CD4-positive, CD25-positive, alpha-beta regulatory T cell (primary cell): ENCODE results near the gene PREP. TPM values are rescaled to one million over a fixed set of nuclear protein-coding genes. Genes with fewer than 3 reads are reported as not detected.

Source experiments
- ATAC-seq, 2 donors: fragments of 150-1000 bp; cut with Tn5 transposase; one replicate each; pipeline ENCODE4 v1.10.0; 2021; ENCODE audit warnings: low read depth in 2 of 2, moderate number of reproducible peaks in 2 of 2, moderate library complexity in 1 of 2
- DNase-seq, 3 donors: peaks; one replicate each; pipeline versions ENCODE4 v3.0.0 to v3.0.0-alpha.2; 2012 to 2022; ENCODE audit warnings: mixed read lengths in 1 of 3
- H3K27ac ChIP-seq: one replicate; pipeline ENCODE4 v1.7.0; 2013; ENCODE audit warnings: mild to moderate bottlenecking, low read length; ENCODE audit not compliant: insufficient read depth, poor library complexity, severe bottlenecking
- H3K27me3 ChIP-seq: one replicate; pipeline ENCODE4 v1.7.0; 2013; ENCODE audit warnings: low read length; ENCODE audit not compliant: control insufficient read depth, insufficient read depth
- H3K36me3 ChIP-seq: one replicate; pipeline ENCODE4 v1.7.0; 2013; ENCODE audit warnings: mild to moderate bottlenecking, low read length, moderate library complexity; ENCODE audit not compliant: control insufficient read depth, insufficient read depth
- H3K4me1 ChIP-seq: 2 replicates; pipeline ENCODE4 v1.7.0; 2013; ENCODE audit warnings: mild to moderate bottlenecking, low read length; ENCODE audit not compliant: insufficient read depth, control insufficient read depth, poor library complexity, severe bottlenecking
- H3K4me3 ChIP-seq: one replicate; pipeline ENCODE4 v1.7.0; 2013; ENCODE audit warnings: low read depth, mild to moderate bottlenecking, low read length, moderate library complexity
- H3K9me3 ChIP-seq, 2 experiments: 1 replicate in 1 of 2; 2 replicates in 1 of 2; pipeline ENCODE4 v1.7.0; 2013; ENCODE audit warnings: low read length in 2 of 2, mild to moderate bottlenecking in 1 of 2, moderate library complexity in 1 of 2; ENCODE audit not compliant: control insufficient read depth in 2 of 2
- H3K27ac Mint-ChIP-seq, 3 donors: one replicate each; pipeline ENCODE4 v1.8.0; 2020 to 2022; ENCODE audit warnings: mild to moderate bottlenecking in 3 of 3, mixed read lengths in 3 of 3, moderate library complexity in 2 of 3
- H3K27me3 Mint-ChIP-seq: one replicate; pipeline ENCODE4 v1.8.0; 2022; ENCODE audit warnings: mild to moderate bottlenecking, mixed read lengths
- H3K36me3 Mint-ChIP-seq: one replicate; pipeline ENCODE4 v1.8.0; 2020; ENCODE audit warnings: mixed read lengths
- H3K4me1 Mint-ChIP-seq, 4 donors: one replicate each; pipeline ENCODE4 v1.8.0; 2020 to 2022; ENCODE audit warnings: mixed read lengths in 4 of 4, mild to moderate bottlenecking in 1 of 4
- H3K4me3 Mint-ChIP-seq, 4 donors: one replicate each; pipeline ENCODE4 v1.8.0; 2020 to 2022; ENCODE audit warnings: mild to moderate bottlenecking in 4 of 4, mixed read lengths in 4 of 4, moderate library complexity in 3 of 4
- H3K9me3 Mint-ChIP-seq, 7 donors: one replicate each; pipeline ENCODE4 v1.8.0; 2020 to 2022; ENCODE audit warnings: mixed read lengths in 7 of 7, mild to moderate bottlenecking in 3 of 7, moderate library complexity in 2 of 7
- polyA plus RNA-seq, 4 donors: library from polyadenylated mRNA; unstranded; fragments of 300-500 nt; fragmentation: Illumina TruSeq; gene quantifications; one replicate each; pipeline ENCODE4 v1.2.3, GENCODE V29; 2021
- total RNA-seq: library from RNA; stranded (reverse); gene quantifications from one replicate; pipeline ENCODE4 v1.2.3, GENCODE V29; 2022

The PREP gene
- total RNA-seq: 33.8 TPM
- polyA plus RNA-seq: 10 to 100 TPM; 40.8 to 49.7 (median 41.8) TPM

GRCh38 chr6:105402939-105403935 is at the start of gene PREP:
TSS of gene PREP (minus strand) at chr6:105403082. CDS start at chr6:105402891, 191 bp downstream.
- H3K36me3 ChIP-seq: no peaks in the 10 kb centered on the region
- DNase-seq: peak; percentile 70 to 92 (median 82)

GRCh38 chr6:105452376-105452775 is 49.5 kb upstream of the PREP start:
- Histone ChIP-seq H3K4me3 (peak overlapping the region; percentile 88), H3K27me3 (no peaks in the 10 kb centered on the region), H3K36me3 (no peaks in the 10 kb centered on the region), H3K27ac (peak overlapping the region; percentile 78), H3K9me3 (no peaks in the 10 kb centered on the region), H3K4me1 (peaks cover 30% of the 10 kb centered on the region)
- Mint-ChIP-seq H3K9me3 (peaks cover 0 to 5% (median 2%) of the 10 kb centered on the region in 7 donors), H3K27ac (peak overlapping the region in 2 of 3 donors; percentile 85 to 93), H3K4me1 (peaks cover 11 to 46% (median 24%) of the 10 kb centered on the region in 4 donors), H3K27me3 (peaks cover 8% of the 10 kb centered on the region), H3K36me3 (peaks cover 5% of the 10 kb centered on the region), H3K4me3 (no peak overlapping the region)
- ATAC-seq: no peak
- DNase-seq: no peak

More at GRCh38 chr6:105402939-105403935, at the start of gene PREP:
- Histone ChIP-seq H3K27ac (peak within 1 kb of the TSS; percentile 55), H3K27me3 (no peaks in the 10 kb centered on the region), H3K4me1 (peaks cover 38% of the 10 kb centered on the region), H3K4me3 (peak within 1 kb of the TSS; percentile 88), H3K9me3 (no peaks in the 10 kb centered on the region)
- Mint-ChIP-seq H3K36me3 (no peaks in the 10 kb centered on the region), H3K27me3 (no peaks in the 10 kb centered on the region), H3K4me1 (peaks cover 34 to 57% (median 46%) of the 10 kb centered on the region in 4 donors), H3K9me3 (no peaks in the 10 kb centered on the region), H3K27ac (peak within 1 kb of the TSS; percentile 39 to 91 (median 74)), H3K4me3 (peak within 1 kb of the TSS; percentile 88 to 95 (median 93))
- ATAC-seq: peak; percentile 95 to 97

GRCh38 chr6:105449756-105450390 is 47.0 kb upstream of the PREP start:
- Mint-ChIP-seq H3K36me3 (peaks cover 5% of the 10 kb centered on the region), H3K4me3 (peak overlapping the region in 1 of 4 donors; percentile 67), H3K27me3 (peaks cover 8% of the 10 kb centered on the region), H3K27ac (no peak overlapping the region), H3K9me3 (peaks cover 0 to 4% (median 2%) of the 10 kb centered on the region in 7 donors), H3K4me1 (peaks cover 6 to 26% (median 17%) of the 10 kb centered on the region in 4 donors)
- no peaks in the 10 kb centered on the region for H3K36me3 ChIP-seq
- H3K27ac ChIP-seq: no peak overlapping the region
- peaks cover 17% of the 10 kb centered on the region for H3K4me1 ChIP-seq
- no peak overlapping the region for H3K4me3 ChIP-seq
- no peaks in the 10 kb centered on the region for H3K9me3 ChIP-seq
- DNase-seq (no peak), ATAC-seq (no peak)
- no peaks in the 10 kb centered on the region for H3K27me3 ChIP-seq

GRCh38 chr6:105445481-105445880 is 42.6 kb upstream of the PREP start:
- ATAC-seq: no peak
- Histone ChIP-seq H3K4me3 (no peak overlapping the region), H3K9me3 (no peaks in the 10 kb centered on the region), H3K27ac (no peak overlapping the region), H3K36me3 (no peaks in the 10 kb centered on the region), H3K4me1 (no peaks in the 10 kb centered on the region), H3K27me3 (no peaks in the 10 kb centered on the region)
- Mint-ChIP-seq H3K36me3 (no peaks in the 10 kb centered on the region), H3K27ac (no peak overlapping the region), H3K9me3 (peaks cover 0 to 7% (median 0%) of the 10 kb centered on the region in 7 donors), H3K4me1 (no peaks in the 10 kb centered on the region), H3K27me3 (peaks cover 4% of the 10 kb centered on the region), H3K4me3 (no peak overlapping the region)
- no peak for DNase-seq

- H3K36me3 Mint-ChIP-seq: no peaks in the 10 kb centered on the region
- DNase-seq (no peak), ATAC-seq (no peak)
- H3K27ac Mint-ChIP-seq: no peak overlapping the region
- H3K9me3 Mint-ChIP-seq: peaks cover 0 to 7% (median 0%) of the 10 kb centered on the region in 7 donors
- Histone ChIP-seq H3K27ac (no peak overlapping the region), H3K36me3 (no peaks in the 10 kb centered on the region), H3K4me1 (no peaks in the 10 kb centered on the region), H3K27me3 (no peaks in the 10 kb centered on the region), H3K4me3 (no peak overlapping the region), H3K9me3 (no peaks in the 10 kb centered on the region)
- no peak overlapping the region for H3K4me3 Mint-ChIP-seq
- no peaks in the 10 kb centered on the region for H3K4me1 Mint-ChIP-seq
- no peaks in the 10 kb centered on the region for H3K27me3 Mint-ChIP-seq
These were observed 41.1 kb upstream of the PREP start for GRCh38 chr6:105443941-105444340.

- Mint-ChIP-seq H3K4me1 (no peaks in the 10 kb centered on the region), H3K36me3 (no peaks in the 10 kb centered on the region), H3K9me3 (peaks cover 0 to 7% (median 0%) of the 10 kb centered on the region in 7 donors), H3K4me3 (no peak overlapping the region), H3K27ac (no peak overlapping the region), H3K27me3 (peaks cover under 1% of the 10 kb centered on the region)
- DNase-seq (no peak), ATAC-seq (no peak)
- H3K27ac ChIP-seq: no peak overlapping the region
- no peaks in the 10 kb centered on the region for H3K27me3 ChIP-seq
- no peaks in the 10 kb centered on the region for H3K36me3 ChIP-seq
- H3K9me3 ChIP-seq: no peaks in the 10 kb centered on the region
- H3K4me1 ChIP-seq: no peaks in the 10 kb centered on the region
- H3K4me3 ChIP-seq: no peak overlapping the region
These were observed 39.5 kb upstream of the PREP start for GRCh38 chr6:105442369-105442768.

GRCh38 chr6:105437236-105437635 is 34.4 kb upstream of the PREP start:
- H3K4me3 ChIP-seq: no peak overlapping the region
- DNase-seq: no peak

More at GRCh38 chr6:105437236-105437635, 34.4 kb upstream of the PREP start:
- ATAC-seq: no peak
- no peak overlapping the region for H3K4me3 Mint-ChIP-seq
- Histone ChIP-seq H3K4me1 (no peaks in the 10 kb centered on the region), H3K27ac (no peak overlapping the region), H3K36me3 (no peaks in the 10 kb centered on the region), H3K9me3 (no peaks in the 10 kb centered on the region), H3K27me3 (no peaks in the 10 kb centered on the region)
- peaks cover 0 to under 1% (median 0%) of the 10 kb centered on the region in 7 donors for H3K9me3 Mint-ChIP-seq
- no peaks in the 10 kb centered on the region for H3K36me3 Mint-ChIP-seq
- no peak overlapping the region for H3K27ac Mint-ChIP-seq
- peaks cover 12% of the 10 kb centered on the region for H3K27me3 Mint-ChIP-seq
- H3K4me1 Mint-ChIP-seq: no peaks in the 10 kb centered on the region
